Ishikawa (cell line): ENCODE measurements around the gene SNX3.

ENCODE experiments used
- CEBPB ChIP-seq: IDR thresholded peaks from 2 replicates; pipeline ENCODE4 v1.6.1; 2012
- CREB1 ChIP-seq: IDR thresholded peaks from 2 replicates; pipeline ENCODE4 v1.6.1; 2012; ENCODE audit warnings: low read depth
- EGR1 ChIP-seq: IDR thresholded peaks from 2 replicates; pipeline ENCODE4 v1.6.1; 2012
- EP300 ChIP-seq: IDR thresholded peaks from 2 replicates; pipeline ENCODE4 v1.6.1; 2012; ENCODE audit warnings: borderline replicate concordance
- FOXM1 ChIP-seq: IDR thresholded peaks from 2 replicates; pipeline ENCODE4 v1.6.1; 2012; ENCODE audit warnings: low read depth, borderline replicate concordance
- MAX ChIP-seq: IDR thresholded peaks from 2 replicates; pipeline ENCODE4 v1.6.1; 2012
- NFIC ChIP-seq: IDR thresholded peaks from 2 replicates; pipeline ENCODE4 v1.6.1; 2012
- RAD21 ChIP-seq: IDR thresholded peaks from 2 replicates; pipeline ENCODE4 v1.6.1; 2012; ENCODE audit warnings: low read depth
- REST ChIP-seq: IDR thresholded peaks from 2 replicates; pipeline ENCODE4 v1.6.1; 2012; ENCODE audit warnings: low read depth, mild to moderate bottlenecking
- TAF1 ChIP-seq: IDR thresholded peaks from 2 replicates; pipeline ENCODE4 v1.6.1; 2012; ENCODE audit warnings: low read depth, mild to moderate bottlenecking
- TCF12 ChIP-seq: IDR thresholded peaks from 2 replicates; pipeline ENCODE4 v1.6.1; 2012; ENCODE audit warnings: low read depth
- TEAD4 ChIP-seq: IDR thresholded peaks from 2 replicates; pipeline ENCODE4 v1.6.1; 2012
- USF1 ChIP-seq: IDR thresholded peaks from 2 replicates; pipeline ENCODE4 v1.6.1; 2012
- YY1 ChIP-seq: IDR thresholded peaks from 2 replicates; pipeline ENCODE4 v1.6.1; 2012; ENCODE audit warnings: low read depth
- ZBTB7A ChIP-seq: IDR thresholded peaks from 2 replicates; pipeline ENCODE4 v1.6.1; 2012; ENCODE audit warnings: low read depth

The SNX3 gene

GRCh38 chr6:108242259-108242658, 18.6 kb downstream of the SNX3 start:
- TF ChIP-seq TAF1 = no peak
- TF ChIP-seq NFIC = no peak
- no peak for TF ChIP-seq TCF12

GRCh38 chr6:108238322-108238721, 22.5 kb downstream of the SNX3 start:
- no peak for TF ChIP-seq RAD21
- TF ChIP-seq NFIC = no peak
- TF ChIP-seq FOXM1 = no peak
- TF ChIP-seq TCF12 = no peak
- TF ChIP-seq REST = no peak
- no peak for TF ChIP-seq YY1
- TF ChIP-seq ZBTB7A = no peak
- TF ChIP-seq EP300 = no peak
- TF ChIP-seq TAF1 = no peak
- TF ChIP-seq USF1 = no peak
- TF ChIP-seq TEAD4 = no peak

GRCh38 chr6:108236791-108237190, 24.0 kb downstream of the SNX3 start:
- no peak for TF ChIP-seq EP300
- no peak for TF ChIP-seq FOXM1
- TF ChIP-seq EGR1 = no peak
- no peak for TF ChIP-seq MAX
- no peak for TF ChIP-seq ZBTB7A
- TF ChIP-seq TAF1 = no peak
- no peak for TF ChIP-seq USF1
- no peak for TF ChIP-seq CEBPB
- no peak for TF ChIP-seq CREB1

- TF ChIP-seq NFIC = no peak
- no peak for TF ChIP-seq MAX
- TF ChIP-seq CREB1 = no peak
- no peak for TF ChIP-seq EP300
- TF ChIP-seq CEBPB = no peak
- no peak for TF ChIP-seq RAD21
- TF ChIP-seq YY1 = no peak
- no peak for TF ChIP-seq ZBTB7A
- TF ChIP-seq TEAD4 = no peak
- TF ChIP-seq EGR1 = no peak
- TF ChIP-seq TCF12 = no peak
- no peak for TF ChIP-seq REST
- no peak for TF ChIP-seq FOXM1
- TF ChIP-seq TAF1 = no peak
- TF ChIP-seq USF1 = no peak
Observed at GRCh38 chr6:108235127-108235526, 25.7 kb downstream of the SNX3 start.

GRCh38 chr6:108228416-108228815, 32.4 kb downstream of the SNX3 start:
- no peak for TF ChIP-seq NFIC
- TF ChIP-seq EP300 = no peak
- no peak for TF ChIP-seq MAX
- TF ChIP-seq YY1 = no peak
- no peak for TF ChIP-seq FOXM1
- no peak for TF ChIP-seq EGR1
- TF ChIP-seq USF1 = no peak
- TF ChIP-seq ZBTB7A = no peak

- TF ChIP-seq FOXM1 (no peak), TAF1 (no peak), NFIC (no peak), YY1 (no peak), TCF12 (no peak), MAX (no peak), ZBTB7A (no peak), RAD21 (no peak), EP300 (no peak), CREB1 (no peak), USF1 (no peak), EGR1 (no peak), REST (no peak), TEAD4 (no peak), CEBPB (no peak)
Observed at GRCh38 chr6:108227290-108227689, 33.5 kb downstream of the SNX3 start.
